Measurements from ENCODE around the gene CRACDL. TPM values are rescaled to one million over a fixed set of nuclear protein-coding genes. Genes with fewer than 3 reads are reported as not detected.
A peak's percentile ranks its signal among the peaks of the same experiment; 100 is the strongest.

CRACDL gene
- total and polyA plus RNA-seq, 8 donors, result 3.6 to 11.0 (median 6.0) TPM

- H3K4me1 ChIP-seq, result peaks cover 0 to 1% (median 0%) of the 10 kb centered on the region in 3 donors
- 68 to 76% methylated on average over 4 of the region's 4 CpGs for WGBS, 2 donors
- H3K9me3 ChIP-seq, result no peaks in the 10 kb centered on the region
- no peak for DNase-seq
- no peaks in the 10 kb centered on the region for H3K27me3 ChIP-seq
- no peak overlapping the region for H3K27ac ChIP-seq
- no peak overlapping the region for H3K4me3 ChIP-seq
- no peak for ATAC-seq
- no peak for FAIRE-seq
- TF ChIP-seq CTCF (IDR thresholded peaks at IDR 0.05), result no peak
- intact Hi-C loops (cut with DNase I), result no loop called here
- H3K36me3 ChIP-seq, result no peaks in the 10 kb centered on the region
Measured at GRCh38 chr2:98875746-98876145, 60.3 kb downstream of the CRACDL start.

DNA sequence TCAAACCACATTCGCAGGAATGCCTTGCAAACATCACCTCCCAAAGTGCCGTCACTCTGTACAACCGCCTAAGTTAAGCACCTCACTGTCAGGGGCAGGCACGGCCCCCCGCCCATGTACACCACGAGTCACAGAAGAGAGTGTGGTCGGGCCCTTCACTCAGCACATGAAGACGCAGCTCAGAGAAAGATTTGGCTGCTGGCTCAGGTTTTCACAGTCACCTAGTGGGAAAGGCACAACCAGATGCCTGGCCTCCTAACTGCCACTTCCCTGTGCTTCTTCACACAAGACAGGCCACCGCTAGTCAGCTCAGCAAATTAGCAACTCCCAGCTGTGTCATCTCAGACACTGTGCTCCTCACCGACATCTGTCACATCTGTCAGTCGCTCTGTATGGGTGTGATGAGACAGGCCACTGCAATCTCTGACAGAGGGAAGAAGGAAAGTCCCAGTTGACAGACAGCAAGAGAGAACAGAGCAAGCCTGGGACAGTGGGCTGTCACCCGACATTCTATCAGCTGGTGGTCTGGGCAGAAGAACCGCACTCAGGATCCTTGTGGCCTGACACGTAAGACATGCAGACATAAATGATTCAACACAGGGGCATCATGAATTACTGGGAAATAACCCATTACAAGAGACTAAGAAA lies 60.8 kb downstream of the CRACDL start:
- ATAC-seq (peak in 2 of 4 donors; percentile 24 to 29), FAIRE-seq (no peak), DNase-seq (no peak)
- no peaks in the 10 kb centered on the region for H3K9me3 ChIP-seq
- TF ChIP-seq CTCF (IDR thresholded peaks at IDR 0.05), result no peak
- H3K27me3 ChIP-seq, result no peaks in the 10 kb centered on the region
- peaks cover 4 to 6% (median 5%) of the 10 kb centered on the region in 3 donors for H3K4me1 ChIP-seq
- intact Hi-C loops (cut with DNase I), result no loop called here
- 87% methylated on average over 14 of the region's 14 CpGs for WGBS, 2 donors
- no peaks in the 10 kb centered on the region for H3K36me3 ChIP-seq
- no peak overlapping the region for H3K4me3 ChIP-seq
- no peak overlapping the region for H3K27ac ChIP-seq

GRCh38 chr2:98874186-98874689 lies 61.8 kb downstream of the CRACDL start:
- H3K27me3 ChIP-seq, result no peaks in the 10 kb centered on the region
- FAIRE-seq (no peak), ATAC-seq (no peak), DNase-seq (no peak)
- no peak overlapping the region for H3K4me3 ChIP-seq
- H3K27ac ChIP-seq, result no peak overlapping the region
- intact Hi-C loops (cut with DNase I), result no loop called here
- H3K36me3 ChIP-seq, result no peaks in the 10 kb centered on the region
- no peaks in the 10 kb centered on the region for H3K9me3 ChIP-seq
- H3K4me1 ChIP-seq, result peaks cover 5 to 10% (median 8%) of the 10 kb centered on the region in 3 donors
- TF ChIP-seq CTCF (IDR thresholded peaks at IDR 0.05), result no peak
- WGBS, 2 donors, result 93 to 94% methylated on average over 11 of the region's 11 CpGs

DNA sequence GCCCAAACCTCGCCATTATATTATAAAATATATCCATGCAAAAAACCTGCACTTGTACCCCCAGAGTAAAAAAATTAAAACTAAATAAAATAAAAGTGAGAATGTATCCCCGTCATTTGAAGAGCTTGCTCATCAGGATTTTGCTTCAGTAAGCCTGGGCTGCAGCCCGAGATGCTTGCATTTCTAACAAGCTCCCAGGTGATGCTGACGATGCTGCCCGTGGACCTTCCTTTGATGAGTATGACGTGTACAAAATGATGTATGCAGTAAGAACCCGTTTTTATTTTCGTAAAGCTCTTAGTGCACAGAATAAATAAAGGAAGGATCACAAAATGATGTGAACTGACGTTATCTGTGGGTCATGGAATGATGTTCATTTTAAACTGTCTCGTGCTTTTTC lies 63.5 kb downstream of the CRACDL start:
- ATAC-seq (no peak), DNase-seq (no peak), FAIRE-seq (no peak)
- H3K4me3 ChIP-seq, result no peak overlapping the region
- no peak overlapping the region for H3K27ac ChIP-seq
- TF ChIP-seq CTCF (IDR thresholded peaks at IDR 0.05), result no peak
- intact Hi-C loops (cut with DNase I), result no loop called here
- 88 to 93% methylated on average over 10 of the region's 10 CpGs for WGBS, 2 donors
- H3K27me3 ChIP-seq, result no peaks in the 10 kb centered on the region
- H3K36me3 ChIP-seq, result no peaks in the 10 kb centered on the region
- H3K9me3 ChIP-seq, result no peaks in the 10 kb centered on the region
- peaks cover 12 to 22% (median 21%) of the 10 kb centered on the region in 3 donors for H3K4me1 ChIP-seq

DNA sequence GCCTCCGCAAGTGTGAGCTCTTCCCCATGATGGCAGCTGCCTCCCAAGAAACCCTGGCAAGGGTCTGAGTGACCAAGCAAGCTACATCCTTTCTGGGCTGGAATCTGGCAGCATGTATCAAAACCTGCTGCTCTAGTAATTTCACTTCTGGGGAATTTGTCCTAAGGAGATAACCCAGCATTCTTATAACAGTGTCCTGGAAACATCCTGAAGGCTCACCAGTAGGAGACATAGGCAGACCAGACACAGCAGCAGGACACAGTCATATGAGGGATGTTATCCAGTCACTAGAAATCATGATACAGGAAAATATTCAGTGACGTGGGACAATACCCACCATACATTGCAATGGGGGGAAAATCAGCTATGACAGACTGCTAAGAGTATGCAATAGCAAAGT lies 64.5 kb downstream of the CRACDL start:
- intact Hi-C loops (cut with DNase I), result no loop called here
- Histone ChIP-seq H3K4me3 (no peak overlapping the region), H3K4me1 (peaks cover 12 to 25% (median 22%) of the 10 kb centered on the region in 3 donors), H3K27ac (no peak overlapping the region), H3K27me3 (no peaks in the 10 kb centered on the region), H3K9me3 (no peaks in the 10 kb centered on the region), H3K36me3 (no peaks in the 10 kb centered on the region)
- TF ChIP-seq CTCF (IDR thresholded peaks at IDR 0.05), result no peak
- ATAC-seq (no peak), DNase-seq (no peak), FAIRE-seq (no peak)
- 93 to 97% methylated on average over 2 of the region's 2 CpGs for WGBS, 2 donors

Data from pancreas (tissue), 10 donors.